ENCODE data around the gene STAMBPL1. TPM values are rescaled to one million over a fixed set of nuclear protein-coding genes. Genes with fewer than 3 reads are reported as not detected.
A peak's percentile ranks its signal among the peaks of the same experiment; 100 is the strongest.
"Not testable (repeated sequence)": the region's sequence is repeated elsewhere in the genome, so short reads cannot be mapped to it uniquely, and the experiment has no call there.

Gene STAMBPL1
- total and polyA plus RNA-seq, 2 experiments from 2014 or later, result 4.5 to 20.0 TPM

DNA sequence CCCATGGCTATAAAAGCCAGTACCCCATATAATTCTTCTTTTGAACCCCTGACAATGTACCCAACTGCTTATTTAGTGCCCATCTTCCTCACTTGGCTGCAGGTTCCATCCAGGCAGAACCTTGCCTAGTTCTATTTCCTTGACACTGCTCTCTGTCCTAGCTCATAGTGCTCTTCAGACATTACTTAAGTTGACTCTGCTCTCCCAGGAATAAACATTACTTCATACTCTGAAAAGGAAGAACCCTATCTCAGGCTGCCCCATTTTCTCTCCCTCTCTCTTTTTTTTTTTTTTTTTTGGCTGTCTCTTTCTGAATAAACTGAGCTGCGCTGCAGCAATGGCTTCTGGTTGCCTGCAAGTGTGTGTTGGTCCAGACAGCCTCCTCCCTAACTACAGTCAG lies 51.5 kb downstream of the STAMBPL1 start:
- no peaks in the 10 kb centered on the region for H4K20me1 ChIP-seq (ENCODE audit: insufficient read depth, poor library complexity, severe bottlenecking)
- no peaks in the 10 kb centered on the region for H3K9me2 ChIP-seq (replicated peaks; ENCODE audit: insufficient read depth)
- H3K79me2 ChIP-seq, result no peaks in the 10 kb centered on the region
- no peak for DNase-seq (ENCODE audit: low spot score)
- H2AFZ ChIP-seq, result no peak overlapping the region
- no peaks in the 10 kb centered on the region for H3K27me3 ChIP-seq
- TF ChIP-seq EZH2phosphoT487 (IDR thresholded peaks at IDR 0.05; ENCODE audit: low read depth, severe bottlenecking, unreplicated experiment) (no peak), EZH2 (IDR thresholded peaks at IDR 0.05; ENCODE audit: borderline replicate concordance) (no peak)
- TF ChIP-seq, protein P1, sequence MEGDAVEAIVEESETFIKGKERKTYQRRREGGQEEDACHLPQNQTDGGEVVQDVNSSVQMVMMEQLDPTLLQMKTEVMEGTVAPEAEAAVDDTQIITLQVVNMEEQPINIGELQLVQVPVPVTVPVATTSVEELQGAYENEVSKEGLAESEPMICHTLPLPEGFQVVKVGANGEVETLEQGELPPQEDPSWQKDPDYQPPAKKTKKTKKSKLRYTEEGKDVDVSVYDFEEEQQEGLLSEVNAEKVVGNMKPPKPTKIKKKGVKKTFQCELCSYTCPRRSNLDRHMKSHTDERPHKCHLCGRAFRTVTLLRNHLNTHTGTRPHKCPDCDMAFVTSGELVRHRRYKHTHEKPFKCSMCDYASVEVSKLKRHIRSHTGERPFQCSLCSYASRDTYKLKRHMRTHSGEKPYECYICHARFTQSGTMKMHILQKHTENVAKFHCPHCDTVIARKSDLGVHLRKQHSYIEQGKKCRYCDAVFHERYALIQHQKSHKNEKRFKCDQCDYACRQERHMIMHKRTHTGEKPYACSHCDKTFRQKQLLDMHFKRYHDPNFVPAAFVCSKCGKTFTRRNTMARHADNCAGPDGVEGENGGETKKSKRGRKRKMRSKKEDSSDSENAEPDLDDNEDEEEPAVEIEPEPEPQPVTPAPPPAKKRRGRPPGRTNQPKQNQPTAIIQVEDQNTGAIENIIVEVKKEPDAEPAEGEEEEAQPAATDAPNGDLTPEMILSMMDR (IDR thresholded peaks at IDR 0.05; ENCODE audit: poor library complexity), result no peak
- no peak overlapping the region for H3K27ac ChIP-seq
- peaks cover 4% of the 10 kb centered on the region for H3K4me1 ChIP-seq (ENCODE audit: insufficient read depth)
- no peak overlapping the region for H3K4me3 ChIP-seq
- H3K4me2 ChIP-seq, result no peak overlapping the region
- H3K9me3 ChIP-seq (ENCODE audit: low read depth), result no peaks in the 10 kb centered on the region
- no peaks in the 10 kb centered on the region for H3K36me3 ChIP-seq (replicated peaks; ENCODE audit: insufficient read depth, low read depth)
- 100% methylated on average over 1 of the region's 1 CpG for WGBS (ENCODE audit: low lambda C conversion rate, missing lambda C conversion rate)

DNA sequence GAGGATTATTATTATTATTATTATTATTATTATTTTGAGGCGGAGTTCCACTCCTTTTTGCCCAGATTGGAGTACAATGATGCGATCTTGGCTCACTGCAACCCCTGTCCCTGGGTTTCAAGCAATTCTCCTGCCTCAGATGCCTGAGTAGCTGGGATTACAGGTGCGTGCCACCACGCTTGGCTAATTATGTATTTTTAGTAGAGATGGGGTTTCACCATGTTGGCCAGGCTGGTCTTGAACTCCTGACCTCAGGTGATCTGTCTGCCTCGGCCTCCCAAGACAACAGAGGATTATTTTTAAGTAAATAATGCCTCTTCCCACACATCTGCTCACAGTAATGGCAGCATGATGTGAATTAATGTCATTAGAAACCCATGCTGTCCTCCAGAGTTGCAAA lies 52.0 kb downstream of the STAMBPL1 start:
- not testable (repeated sequence) for H3K4me1 ChIP-seq (ENCODE audit: insufficient read depth); H3K79me2 ChIP-seq; H3K27ac ChIP-seq; H4K20me1 ChIP-seq (ENCODE audit: insufficient read depth, poor library complexity, severe bottlenecking); H3K4me3 ChIP-seq; H3K9me3 ChIP-seq (ENCODE audit: low read depth); H3K27me3 ChIP-seq; H3K36me3 ChIP-seq (replicated peaks; ENCODE audit: insufficient read depth, low read depth); H3K4me2 ChIP-seq; H3K9me2 ChIP-seq (replicated peaks; ENCODE audit: insufficient read depth); H2AFZ ChIP-seq; DNase-seq (ENCODE audit: low spot score)
- 90% methylated on average over 5 of the region's 5 CpGs for WGBS (ENCODE audit: low lambda C conversion rate, missing lambda C conversion rate)

DNA sequence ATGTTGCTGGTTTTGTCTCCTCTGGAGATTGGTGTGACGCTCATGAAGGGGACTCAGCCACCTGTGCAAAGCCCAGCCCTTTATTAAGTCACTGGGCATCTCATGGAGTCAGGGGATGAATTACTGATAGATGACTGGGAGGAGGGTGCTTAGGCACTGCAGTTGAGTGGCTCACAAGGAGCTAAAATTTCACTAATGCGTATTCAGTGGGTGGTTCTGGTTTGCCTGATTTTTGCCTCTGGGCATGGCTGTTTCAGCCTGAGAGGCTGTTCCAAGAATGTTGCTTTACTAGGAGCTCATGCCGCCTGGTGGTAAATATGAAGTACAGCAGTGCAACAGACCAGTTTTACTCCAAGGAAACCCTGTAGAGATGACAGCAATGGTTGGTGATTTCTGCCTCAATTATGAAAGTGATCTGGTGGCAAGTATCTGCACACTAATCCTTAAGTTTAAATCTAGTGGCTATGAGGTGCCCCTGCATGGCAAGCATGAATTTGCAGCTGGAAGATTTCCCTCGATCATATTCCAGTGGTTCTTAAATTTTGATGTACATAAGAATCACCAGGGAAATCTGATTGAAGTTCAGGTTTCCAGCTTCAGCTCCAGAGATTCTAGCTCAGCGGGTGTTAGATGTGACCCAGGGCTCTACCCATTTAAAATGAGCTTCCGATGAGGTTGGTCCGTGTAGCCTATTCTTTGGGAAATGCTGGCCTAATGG lies 52.7 kb downstream of the STAMBPL1 start:
- DNase-seq (ENCODE audit: low spot score), result peak; percentile 88
- no peak overlapping the region for H3K4me3 ChIP-seq
- no peak overlapping the region for H3K27ac ChIP-seq
- no peaks in the 10 kb centered on the region for H3K9me3 ChIP-seq (ENCODE audit: low read depth)
- H4K20me1 ChIP-seq (ENCODE audit: insufficient read depth, poor library complexity, severe bottlenecking), result no peaks in the 10 kb centered on the region
- no peaks in the 10 kb centered on the region for H3K36me3 ChIP-seq (replicated peaks; ENCODE audit: insufficient read depth, low read depth)
- no peak overlapping the region for H3K4me2 ChIP-seq
- 53% methylated on average over 7 of the region's 7 CpGs for WGBS (ENCODE audit: low lambda C conversion rate, missing lambda C conversion rate)
- TF ChIP-seq EZH2phosphoT487 (IDR thresholded peaks at IDR 0.05; ENCODE audit: low read depth, severe bottlenecking, unreplicated experiment) (no peak), EZH2 (IDR thresholded peaks at IDR 0.05; ENCODE audit: borderline replicate concordance) (no peak)
- TF ChIP-seq, protein P1 (IDR thresholded peaks at IDR 0.05; ENCODE audit: poor library complexity), result peak; percentile 93
- no peak overlapping the region for H2AFZ ChIP-seq
- H3K9me2 ChIP-seq (replicated peaks; ENCODE audit: insufficient read depth), result no peaks in the 10 kb centered on the region
- no peaks in the 10 kb centered on the region for H3K79me2 ChIP-seq
- H3K4me1 ChIP-seq (ENCODE audit: insufficient read depth), result no peaks in the 10 kb centered on the region
- no peaks in the 10 kb centered on the region for H3K27me3 ChIP-seq

DNA sequence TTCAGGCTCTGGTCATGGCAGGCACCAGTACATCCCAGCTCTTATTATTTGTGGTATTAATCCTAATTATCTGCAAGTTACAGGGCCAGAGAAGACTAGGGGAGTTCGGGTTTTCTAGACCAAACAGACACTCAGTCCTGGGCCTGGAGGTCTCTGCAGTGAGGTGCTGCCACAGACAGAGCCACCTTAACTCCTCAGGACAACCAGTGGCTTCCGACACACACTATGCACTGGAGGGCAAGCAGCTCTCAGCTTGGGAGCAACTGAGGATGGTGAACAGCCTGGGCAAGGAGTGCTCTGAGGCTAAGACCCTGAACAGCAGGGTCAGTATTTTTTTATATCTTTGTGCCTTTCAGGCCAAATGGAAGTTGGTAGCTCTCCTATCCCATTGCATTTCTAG lies 53.5 kb downstream of the STAMBPL1 start:
- Histone ChIP-seq H2AFZ (no peak overlapping the region), H3K27ac (no peak overlapping the region), H3K4me3 (no peak overlapping the region), H3K27me3 (no peaks in the 10 kb centered on the region), H3K36me3 (replicated peaks; ENCODE audit: insufficient read depth, low read depth) (no peaks in the 10 kb centered on the region), H3K79me2 (no peaks in the 10 kb centered on the region), H3K4me2 (no peak overlapping the region), H3K9me3 (ENCODE audit: low read depth) (no peaks in the 10 kb centered on the region), H3K9me2 (replicated peaks; ENCODE audit: insufficient read depth) (no peaks in the 10 kb centered on the region), H4K20me1 (ENCODE audit: insufficient read depth, poor library complexity, severe bottlenecking) (no peaks in the 10 kb centered on the region), H3K4me1 (ENCODE audit: insufficient read depth) (no peaks in the 10 kb centered on the region)
- TF ChIP-seq, protein P1 (IDR thresholded peaks at IDR 0.05; ENCODE audit: poor library complexity), result no peak
- no peak for TF ChIP-seq EZH2 (IDR thresholded peaks at IDR 0.05; ENCODE audit: borderline replicate concordance)
- TF ChIP-seq EZH2phosphoT487 (IDR thresholded peaks at IDR 0.05; ENCODE audit: low read depth, severe bottlenecking, unreplicated experiment), result no peak
- 91% methylated on average over 2 of the region's 2 CpGs for WGBS (ENCODE audit: low lambda C conversion rate, missing lambda C conversion rate)
- no peak for DNase-seq (ENCODE audit: low spot score)
